HG03025 (cell line): ENCODE results near the gene FBXW10.
"Not testable (repeated sequence)": the region's sequence is repeated elsewhere in the genome, so short reads cannot be mapped to it uniquely, and the experiment has no call there.

Source experiments
- ATAC-seq: cut with Tn5 transposase; IDR thresholded peaks from one replicate; pipeline ENCODE4 v1.9.1; 2021; ENCODE audit warnings: mild to moderate bottlenecking, moderate library complexity; ENCODE audit not compliant: unreplicated experiment, low FRiP score

The FBXW10 gene

GRCh38 chr17:18746551-18746950 is 2.7 kb downstream of the FBXW10 start:
- not testable (repeated sequence) for ATAC-seq

- not testable (repeated sequence) for ATAC-seq
Observed at GRCh38 chr17:18747501-18747900, 3.6 kb downstream of the FBXW10 start.

GRCh38 chr17:18750242-18750641 is 6.4 kb downstream of the FBXW10 start:
- ATAC-seq = not testable (repeated sequence)

GRCh38 chr17:18753829-18754409 is 10.1 kb downstream of the FBXW10 start:
- ATAC-seq = not testable (repeated sequence)

GRCh38 chr17:18755969-18756368 is 12.1 kb downstream of the FBXW10 start:
- not testable (repeated sequence) for ATAC-seq

- ATAC-seq = not testable (repeated sequence)
Observed at GRCh38 chr17:18757368-18758044, 13.7 kb downstream of the FBXW10 start.

- ATAC-seq = not testable (repeated sequence)
Observed at GRCh38 chr17:18758344-18758743, 14.5 kb downstream of the FBXW10 start.

- ATAC-seq = not testable (repeated sequence)
Observed at GRCh38 chr17:18760221-18760620, 16.4 kb downstream of the FBXW10 start.

GRCh38 chr17:18770572-18770971 is 26.7 kb downstream of the FBXW10 start:
- ATAC-seq = not testable (repeated sequence)

GRCh38 chr17:18771066-18771465 is 27.2 kb downstream of the FBXW10 start:
- not testable (repeated sequence) for ATAC-seq

DNA sequence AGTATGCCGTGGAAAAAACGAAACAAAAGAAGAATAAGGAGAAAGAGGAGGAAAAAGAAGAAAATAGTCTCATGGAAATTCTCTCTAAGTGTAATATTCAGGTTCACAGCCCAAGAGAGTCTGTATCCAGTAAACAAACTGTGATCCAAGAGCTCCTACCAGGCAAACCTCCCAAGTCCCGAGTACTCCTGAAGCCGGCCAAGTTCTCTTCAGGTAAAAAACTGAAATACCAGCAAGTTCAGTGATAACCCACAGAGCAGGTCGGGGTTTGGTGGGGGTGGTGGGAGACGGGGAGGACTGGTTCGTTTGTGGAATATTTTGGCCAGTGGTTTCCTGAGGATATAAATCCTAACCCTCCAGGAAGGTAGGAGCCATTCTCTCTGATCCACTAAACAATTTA is 28.6 kb downstream of the FBXW10 start:
- no peak for ATAC-seq

DNA sequence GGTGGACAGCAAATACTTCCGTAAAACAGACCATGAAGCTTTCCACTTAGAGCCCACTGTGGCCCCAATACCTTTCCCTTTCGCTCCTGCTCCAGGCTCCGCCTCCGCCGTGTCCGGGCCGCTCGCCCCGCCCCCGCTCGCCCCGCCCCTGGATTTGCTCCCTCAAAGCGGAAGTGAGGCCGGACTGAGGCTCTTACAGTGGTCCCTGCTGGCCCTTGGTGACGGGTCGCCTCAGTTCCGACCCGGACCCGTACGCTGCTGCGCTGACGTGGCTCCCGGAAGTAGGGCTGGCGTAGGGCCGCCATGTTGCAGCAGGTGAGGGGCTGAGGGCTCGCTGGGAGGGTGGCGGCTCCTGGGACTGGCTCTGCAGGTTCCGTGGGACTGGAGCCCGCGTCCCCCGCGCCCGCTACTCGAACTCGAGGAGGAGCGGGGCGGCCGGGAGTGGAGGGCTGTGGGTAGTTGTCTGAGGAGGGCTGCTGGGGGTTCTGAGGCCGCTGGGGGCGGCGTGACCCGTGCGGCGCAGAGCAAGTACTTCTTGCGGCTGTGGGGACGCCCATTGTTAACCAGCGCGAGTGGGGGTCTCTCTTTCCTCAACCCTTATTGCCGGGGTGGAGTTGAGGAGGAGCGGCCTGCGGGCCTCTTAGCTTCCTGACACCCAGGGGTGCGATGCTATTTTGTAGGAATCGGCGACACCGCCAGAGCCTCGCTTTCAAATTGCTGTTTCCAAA is 37.3 kb downstream of the FBXW10 start, which contains the start of gene TVP23B:
Gene TVP23B, plus strand, starts transcription at position 193 of the 728 bp plus-strand sequence. Its CDS starts 111 bp downstream, at position 304.
- peak; percentile 97 for ATAC-seq

DNA sequence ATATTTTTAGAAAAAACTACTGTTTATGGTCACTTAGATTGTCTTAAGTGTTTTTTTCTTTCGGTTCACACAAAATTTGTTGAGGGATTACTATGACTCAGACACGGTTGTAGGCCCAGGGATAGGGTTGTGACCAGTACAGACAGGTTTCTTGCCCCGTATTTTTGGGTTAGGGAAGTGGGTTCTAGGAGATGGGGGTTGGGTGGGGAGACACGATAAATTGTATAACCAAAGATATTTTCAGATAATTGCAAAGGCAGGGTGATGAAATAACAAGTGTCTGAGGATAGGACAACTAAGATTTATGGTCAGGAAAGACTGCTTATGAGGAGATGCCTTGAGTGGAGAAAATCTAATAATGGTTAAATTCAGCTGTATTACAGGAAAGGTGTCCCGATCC is 38.0 kb downstream of the FBXW10 start:
- not testable (repeated sequence) for ATAC-seq

DNA sequence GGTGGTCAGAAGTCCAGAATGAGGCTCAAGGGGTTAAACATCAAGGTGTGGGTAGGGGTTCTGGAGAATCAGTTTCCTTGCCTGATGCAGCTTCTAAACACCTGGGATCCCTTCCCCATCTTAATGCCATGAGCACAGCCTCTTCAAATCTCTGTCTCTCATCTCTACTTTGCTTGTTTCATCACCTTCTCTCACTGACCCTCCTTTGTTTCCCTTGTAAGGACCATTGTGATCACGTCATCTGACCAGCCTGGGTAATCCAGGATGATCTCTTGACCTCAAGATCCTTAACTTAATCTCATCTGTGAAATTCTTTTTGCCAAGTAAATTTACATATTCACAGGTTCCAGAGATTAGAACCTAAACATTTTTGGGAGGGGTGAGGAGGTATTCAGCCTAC is 42.1 kb downstream of the FBXW10 start:
- not testable (repeated sequence) for ATAC-seq

GRCh38 chr17:18786890-18787289 is 43.0 kb downstream of the FBXW10 start:
- not testable (repeated sequence) for ATAC-seq

GRCh38 chr17:18791402-18791801 is 47.5 kb downstream of the FBXW10 start:
- not testable (repeated sequence) for ATAC-seq

- ATAC-seq = not testable (repeated sequence)
Observed at GRCh38 chr17:18794841-18795240, 51.0 kb downstream of the FBXW10 start.

GRCh38 chr17:18796887-18797286 is 53.0 kb downstream of the FBXW10 start:
- not testable (repeated sequence) for ATAC-seq

DNA sequence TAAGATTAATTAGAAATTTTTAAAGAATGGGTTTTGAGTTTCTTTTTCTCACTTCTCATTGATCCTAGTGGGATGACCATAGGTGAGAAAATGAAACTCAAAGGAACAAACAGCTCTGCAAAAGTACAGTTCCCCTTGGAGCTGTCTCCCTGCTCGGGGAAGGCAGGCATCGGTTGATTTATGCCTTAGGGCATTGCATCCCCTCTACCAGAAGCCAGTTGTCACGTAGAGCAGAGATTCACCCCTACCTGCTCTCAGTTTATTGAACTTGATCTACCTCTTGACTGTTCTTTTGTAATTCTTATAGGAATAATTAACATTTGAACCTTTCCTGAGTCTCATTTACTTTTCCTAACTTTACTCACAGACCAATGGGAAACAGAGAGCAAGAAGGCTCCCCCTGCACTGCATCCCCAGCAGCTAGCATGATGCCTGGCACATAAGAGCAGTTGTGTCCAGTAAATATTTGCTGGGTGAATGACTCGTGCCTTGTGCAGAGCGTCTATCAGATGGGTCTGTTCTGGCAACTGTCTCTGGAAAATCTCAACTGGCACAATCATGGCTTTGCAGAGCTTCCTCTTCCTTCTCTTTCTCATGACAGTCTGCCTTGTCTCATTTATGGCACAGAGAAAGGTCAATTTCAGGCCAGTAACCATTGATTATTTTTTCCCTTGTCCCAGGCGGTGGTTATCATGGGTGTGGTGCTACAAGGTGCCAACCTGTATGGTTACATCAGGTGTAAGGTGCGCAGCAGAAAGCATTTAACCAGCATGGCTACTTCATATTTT is 59.8 kb downstream of the FBXW10 start:
- ATAC-seq = not testable (repeated sequence)

DNA sequence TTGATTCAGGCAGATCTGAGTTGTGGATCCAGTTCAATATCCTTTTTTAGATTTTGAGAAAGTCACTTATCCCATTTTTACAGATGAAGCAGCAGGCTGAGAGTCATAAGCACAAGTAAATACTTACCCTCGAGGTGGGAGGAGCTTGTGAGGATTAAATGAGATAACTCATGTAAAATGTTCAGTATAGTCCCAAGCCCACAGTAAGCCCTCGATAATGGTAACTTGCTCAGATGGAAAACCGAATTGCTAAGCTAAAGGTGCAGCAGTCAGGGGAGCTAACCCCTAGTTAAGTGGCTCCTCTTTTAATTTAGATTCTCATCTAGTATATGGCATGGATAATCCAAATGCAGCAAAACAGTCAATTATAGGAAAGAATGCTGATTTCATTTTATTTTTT is 72.1 kb downstream of the FBXW10 start:
- not testable (repeated sequence) for ATAC-seq
